ENCODE data around the gene SASH1. TPM values are rescaled to one million over a fixed set of nuclear protein-coding genes. Genes with fewer than 3 reads are reported as not detected.

The SASH1 gene
- total RNA-seq, 1 donor from 2014 or later: 61.3 TPM

GRCh38 chr6:148538261-148539190, 195.9 kb downstream of the SASH1 start:
- H3K27me3 Mint-ChIP-seq: no peaks in the 10 kb centered on the region

GRCh38 chr6:148543540-148543939, 200.9 kb downstream of the SASH1 start:
- H3K27me3 Mint-ChIP-seq: no peaks in the 10 kb centered on the region
- TF ChIP-seq CTCF (conservative IDR thresholded peaks at IDR 0.05): no peak
- peaks cover 42% of the 10 kb centered on the region for H3K36me3 Mint-ChIP-seq
- H3K9me3 Mint-ChIP-seq: no peaks in the 10 kb centered on the region
- H3K27ac Mint-ChIP-seq: no peak overlapping the region
- H3K4me1 Mint-ChIP-seq (ENCODE audit: unreplicated experiment): peaks cover 3% of the 10 kb centered on the region
- no peak for DNase-seq (ENCODE audit: extremely low spot score, unreplicated experiment)
- no peak overlapping the region for H3K4me3 Mint-ChIP-seq

More at GRCh38 chr6:148538261-148539190, 195.9 kb downstream of the SASH1 start:
- peaks cover 42% of the 10 kb centered on the region for H3K36me3 Mint-ChIP-seq
- DNase-seq (ENCODE audit: extremely low spot score, unreplicated experiment): no peak
- H3K9me3 Mint-ChIP-seq: no peaks in the 10 kb centered on the region
- H3K4me1 Mint-ChIP-seq (ENCODE audit: unreplicated experiment): peaks cover 11% of the 10 kb centered on the region
- H3K4me3 Mint-ChIP-seq: peak overlapping the region; percentile 54
- no peak for TF ChIP-seq CTCF (conservative IDR thresholded peaks at IDR 0.05)
- peak overlapping the region; percentile 52 for H3K27ac Mint-ChIP-seq

GRCh38 chr6:148544421-148544820, 201.8 kb downstream of the SASH1 start:
- Mint-ChIP-seq H3K27me3 (no peaks in the 10 kb centered on the region), H3K27ac (no peak overlapping the region), H3K4me3 (no peak overlapping the region), H3K4me1 (ENCODE audit: unreplicated experiment) (no peaks in the 10 kb centered on the region), H3K9me3 (no peaks in the 10 kb centered on the region), H3K36me3 (peaks cover 44% of the 10 kb centered on the region)
- DNase-seq (ENCODE audit: extremely low spot score, unreplicated experiment): no peak
- TF ChIP-seq CTCF (conservative IDR thresholded peaks at IDR 0.05): no peak

GRCh38 chr6:148545901-148546300, 203.3 kb downstream of the SASH1 start:
- Mint-ChIP-seq H3K4me3 (no peak overlapping the region), H3K27ac (no peak overlapping the region), H3K4me1 (ENCODE audit: unreplicated experiment) (no peaks in the 10 kb centered on the region), H3K9me3 (no peaks in the 10 kb centered on the region), H3K27me3 (no peaks in the 10 kb centered on the region), H3K36me3 (peaks cover 39% of the 10 kb centered on the region)
- TF ChIP-seq CTCF (conservative IDR thresholded peaks at IDR 0.05): no peak
- DNase-seq (ENCODE audit: extremely low spot score, unreplicated experiment): no peak

- H3K36me3 Mint-ChIP-seq: peaks cover 45% of the 10 kb centered on the region
- H3K4me3 Mint-ChIP-seq: no peak overlapping the region
Observed at GRCh38 chr6:148547110-148547509, 204.5 kb downstream of the SASH1 start.

More at GRCh38 chr6:148547110-148547509, 204.5 kb downstream of the SASH1 start:
- no peaks in the 10 kb centered on the region for H3K4me1 Mint-ChIP-seq (ENCODE audit: unreplicated experiment)
- no peaks in the 10 kb centered on the region for H3K27me3 Mint-ChIP-seq
- H3K27ac Mint-ChIP-seq: no peak overlapping the region
- no peak for TF ChIP-seq CTCF (conservative IDR thresholded peaks at IDR 0.05)
- no peaks in the 10 kb centered on the region for H3K9me3 Mint-ChIP-seq
- no peak for DNase-seq (ENCODE audit: extremely low spot score, unreplicated experiment)

All from type B pancreatic cell (in vitro differentiated cells).